Stimulated activated CD4-positive, alpha-beta T cell treated with anti-CD3 and anti-CD28 coated beads, Interleukin-1b, Interleukin-23, amount 100 ng/mL, for 24 hours (primary cell): ENCODE measurements around the gene SLC2A13.
"Not testable (repeated sequence)": the region's sequence is repeated elsewhere in the genome, so short reads cannot be mapped to it uniquely, and the experiment has no call there.

ENCODE experiments used
- DNase-seq, 4 experiments: peaks; one replicate each; pipeline ENCODE4 v3.0.0-alpha.2; 2020; ENCODE audit warnings: low read depth in 4 of 4, low spot score in 1 of 4

Gene SLC2A13

DNA sequence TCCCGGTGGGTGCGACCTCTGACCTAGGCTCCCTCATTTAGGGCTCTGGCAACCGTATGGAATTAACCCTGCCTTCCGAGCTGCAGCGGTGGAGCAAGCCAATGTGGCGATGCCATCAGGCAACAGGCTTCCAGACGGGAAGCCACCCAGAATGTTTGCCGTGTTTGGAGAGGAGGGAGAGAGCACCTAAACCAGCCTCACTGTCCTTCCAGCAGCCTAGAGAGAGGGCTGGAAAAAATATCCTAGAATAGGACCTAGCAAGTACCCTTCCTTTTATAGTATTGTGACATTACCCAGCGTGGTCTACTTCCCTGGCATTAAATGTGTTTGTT, 287 bp upstream of the SLC2A13 start:
- DNase-seq = no peak

DNA sequence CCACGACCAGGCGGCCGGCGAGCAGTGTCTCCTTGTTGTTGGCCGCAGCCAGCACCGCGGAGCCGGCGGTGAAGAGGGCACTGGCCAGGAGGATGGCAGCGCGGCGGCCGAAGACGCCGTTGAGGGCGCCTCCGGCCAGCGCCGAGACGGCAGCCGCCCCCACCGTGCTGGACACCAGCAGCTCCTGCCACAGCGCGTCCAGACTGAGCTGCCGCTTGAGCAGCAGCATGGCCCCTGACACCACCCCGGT, 691 bp downstream of the SLC2A13 start:
- no peak for DNase-seq

DNA sequence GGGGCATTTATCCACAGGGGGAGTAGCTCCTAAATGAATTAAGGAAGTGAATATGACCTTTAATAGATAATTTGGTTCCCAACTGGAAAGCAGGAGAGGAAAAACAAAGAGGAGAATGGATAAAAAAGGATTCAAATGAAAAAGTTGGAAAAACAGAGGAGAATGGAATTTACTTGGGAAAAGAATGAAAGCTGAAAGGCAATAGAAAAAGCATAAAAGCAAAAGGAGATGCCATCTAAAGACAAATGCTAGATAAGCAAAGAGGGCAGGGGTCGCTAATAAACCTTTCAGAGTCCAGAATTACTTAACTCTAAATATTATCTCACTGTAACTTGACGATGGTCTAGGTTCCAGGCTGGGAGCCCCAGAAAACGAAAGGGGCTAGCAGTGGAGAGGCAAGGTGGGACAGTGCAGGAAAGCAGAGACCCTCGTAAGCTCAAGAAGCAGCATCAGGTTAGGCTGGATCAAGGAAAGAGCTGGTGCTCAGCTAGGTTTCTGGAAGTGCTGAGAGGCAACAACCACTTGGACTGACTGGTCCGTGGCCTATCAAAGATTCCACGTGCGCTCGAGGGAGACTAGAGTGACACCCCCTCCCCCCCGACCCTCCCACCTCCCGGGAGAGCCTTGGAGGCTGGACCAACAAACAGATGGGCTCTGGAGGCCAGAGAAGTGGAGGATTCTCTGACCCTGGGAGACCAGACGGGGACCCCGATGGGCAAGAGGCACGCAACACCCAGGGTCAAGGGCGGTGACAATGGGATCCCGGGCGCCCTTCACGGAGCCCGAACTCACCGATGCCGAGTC, 1.2 kb downstream of the SLC2A13 start:
- DNase-seq = no peak

- DNase-seq = no peak
Measured at GRCh38 chr12:40103043-40103442, 2.8 kb downstream of the SLC2A13 start.

DNA sequence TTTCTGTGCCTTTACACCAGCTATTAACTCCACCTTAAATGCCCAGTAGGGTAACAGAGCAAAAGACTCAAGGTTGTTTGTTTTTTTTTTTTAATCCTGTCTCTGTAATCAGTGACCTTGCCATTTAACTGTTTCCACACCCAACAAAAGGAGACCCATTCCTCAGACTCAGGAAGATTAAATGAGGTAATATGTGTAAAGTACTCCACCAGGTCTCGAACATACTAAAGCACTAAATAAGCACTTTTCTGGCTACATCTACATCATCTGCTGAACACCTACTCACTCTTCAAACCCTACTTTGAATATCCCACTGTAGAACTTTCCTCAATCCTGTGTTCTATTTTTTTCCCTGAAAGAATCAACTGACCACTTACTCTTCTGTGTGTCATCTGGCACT, 4.1 kb downstream of the SLC2A13 start:
- no peak for DNase-seq

- DNase-seq = no peak
Measured at GRCh38 chr12:40099423-40099853, 6.4 kb downstream of the SLC2A13 start.

- DNase-seq = no peak
Measured at GRCh38 chr12:40098406-40099145, 7.3 kb downstream of the SLC2A13 start.

GRCh38 chr12:40093512-40093911, 12.4 kb downstream of the SLC2A13 start:
- DNase-seq = no peak

DNA sequence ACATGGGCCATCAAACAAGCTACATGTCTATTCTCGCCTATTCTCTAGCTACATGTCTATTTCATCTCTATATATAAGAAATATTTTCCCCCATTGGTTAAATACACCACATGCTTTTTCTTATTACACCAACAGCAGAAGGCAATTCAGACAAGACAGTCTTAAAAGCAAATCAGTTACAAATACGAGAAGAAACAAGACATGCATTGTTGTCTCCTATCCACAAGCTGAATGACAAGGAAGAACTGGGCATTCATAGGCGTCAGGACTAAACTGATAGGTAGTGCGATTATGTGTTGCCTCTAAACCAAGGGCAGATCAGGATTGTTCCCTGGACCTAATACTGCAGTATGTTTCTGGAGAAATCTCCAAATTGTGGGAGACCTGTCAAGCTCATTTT, 19.4 kb downstream of the SLC2A13 start:
- no peak for DNase-seq

GRCh38 chr12:40078266-40078665, 27.6 kb downstream of the SLC2A13 start:
- DNase-seq = no peak

GRCh38 chr12:40075458-40075857, 30.4 kb downstream of the SLC2A13 start:
- DNase-seq = no peak

DNA sequence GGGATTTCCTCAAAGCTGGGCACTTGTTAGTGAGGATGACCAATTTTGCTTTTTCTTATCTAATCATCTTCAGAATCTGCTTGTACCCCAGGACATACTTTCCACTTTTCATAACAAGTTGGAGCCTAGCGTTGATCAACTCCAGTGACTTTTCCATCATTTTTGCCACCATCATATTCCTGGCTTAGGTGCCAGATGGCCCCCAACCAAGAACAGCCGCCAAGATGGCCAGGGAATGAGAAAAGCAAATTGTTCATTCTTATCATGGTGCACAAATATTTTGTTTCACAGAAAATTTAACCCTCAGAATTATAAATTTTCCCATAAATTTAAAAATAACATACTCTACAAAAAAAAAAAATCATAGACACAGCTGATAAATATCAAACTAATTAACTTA, 37.5 kb downstream of the SLC2A13 start:
- no peak for DNase-seq

DNA sequence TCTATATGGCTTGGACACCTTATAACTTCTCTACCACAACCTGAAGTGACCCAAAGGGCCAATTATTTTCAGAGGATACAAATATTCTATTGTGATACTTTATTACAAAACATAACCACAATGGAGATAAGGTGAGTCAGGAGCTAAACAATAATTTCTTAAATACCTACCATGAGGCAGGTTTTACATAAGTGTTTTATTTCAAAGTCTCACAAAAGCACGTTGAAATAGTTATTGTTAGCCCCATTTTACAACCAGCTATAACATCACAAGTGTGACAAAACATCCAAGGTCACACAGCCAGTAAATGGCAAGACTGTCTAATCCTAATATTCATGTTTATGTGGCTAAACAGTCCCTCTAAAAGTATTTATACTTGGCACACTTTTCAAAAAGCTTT, 40.2 kb downstream of the SLC2A13 start:
- no peak for DNase-seq

- DNase-seq = no peak
Measured at GRCh38 chr12:40063414-40063813, 42.5 kb downstream of the SLC2A13 start.

GRCh38 chr12:40058721-40059190, 47.1 kb downstream of the SLC2A13 start:
- no peak for DNase-seq

DNA sequence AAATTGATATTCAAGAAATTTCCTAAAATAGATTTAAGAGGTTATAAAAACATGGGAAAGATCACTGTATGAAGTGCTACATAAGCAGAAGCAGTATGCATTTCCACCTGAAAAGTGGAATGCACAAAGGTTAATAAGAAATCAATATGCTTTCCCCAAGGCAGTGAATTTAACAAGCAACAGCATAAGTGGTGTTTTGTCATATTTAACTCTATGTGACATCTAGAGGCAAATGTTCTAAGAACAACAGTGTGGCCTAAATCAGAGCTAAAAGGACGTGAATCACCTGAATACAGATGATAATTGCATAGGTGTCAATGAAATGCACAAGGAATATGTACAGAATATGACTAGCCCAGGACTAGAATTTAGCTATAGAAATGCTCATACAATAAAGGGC, 49.5 kb downstream of the SLC2A13 start:
- DNase-seq = no peak

GRCh38 chr12:40055776-40056175, 50.1 kb downstream of the SLC2A13 start:
- no peak for DNase-seq

GRCh38 chr12:40055228-40055579, 50.7 kb downstream of the SLC2A13 start:
- DNase-seq = no peak

GRCh38 chr12:40054555-40055227, 51.2 kb downstream of the SLC2A13 start:
- no peak for DNase-seq

DNA sequence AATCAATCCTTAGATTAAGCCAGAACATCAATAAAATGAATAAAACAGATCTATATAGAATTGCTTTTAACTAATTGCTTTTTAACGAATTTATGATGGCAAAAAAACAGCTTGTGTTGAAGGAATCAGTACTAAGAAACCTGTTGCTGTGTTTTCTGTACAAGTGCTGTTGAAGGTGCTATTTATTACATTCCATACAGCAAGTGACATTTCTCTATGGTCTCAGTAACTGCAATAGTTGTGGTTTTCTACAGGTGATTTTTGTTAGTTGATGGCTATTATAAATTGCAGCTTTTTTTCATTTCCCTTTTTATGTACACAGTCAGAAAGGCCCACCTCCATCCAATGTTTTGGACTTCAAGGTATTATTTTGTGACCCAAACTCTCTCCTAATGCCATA, 56.6 kb downstream of the SLC2A13 start:
- no peak for DNase-seq

DNA sequence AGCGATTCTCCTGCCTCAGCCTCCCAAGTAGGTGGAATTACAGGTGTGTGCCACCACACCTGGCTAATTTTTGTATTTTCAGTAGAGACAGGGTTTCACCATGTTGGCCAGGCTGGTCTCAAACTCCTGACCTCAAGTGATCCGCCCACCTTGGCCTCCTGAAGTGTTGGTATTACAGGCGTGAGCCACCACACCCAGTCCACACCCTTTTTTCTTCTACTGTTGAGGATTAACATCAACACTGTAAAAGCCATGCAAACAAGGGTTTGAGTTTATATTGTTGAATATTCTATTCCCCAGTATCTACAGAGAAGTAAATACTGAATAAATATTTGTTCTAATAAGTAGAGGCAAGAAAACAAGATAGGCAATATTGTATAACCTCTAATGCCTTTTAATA, 58.9 kb downstream of the SLC2A13 start:
- not testable (repeated sequence) for DNase-seq

- DNase-seq = no peak
Measured at GRCh38 chr12:40045656-40046055, 60.2 kb downstream of the SLC2A13 start.
